OCI-LY1 (cell line): ENCODE measurements around the gene CCL20.

ENCODE experiments used
- CTCF ChIP-seq: fragments of 200-600 bp; sonication (generic), shearing (Covaris generic); IDR thresholded peaks from 2 replicates; pipeline ENCODE4 v1.5.1; 2017; ENCODE audit warnings: mild to moderate bottlenecking, antibody characterized with exemption, low read length, moderate library complexity, mixed read lengths
- EZH2 ChIP-seq: fragments of 200-600 bp; sonication (generic), shearing (Covaris generic); IDR thresholded peaks from 2 replicates; pipeline ENCODE4 v1.8.0; 2017; ENCODE audit warnings: borderline replicate concordance, mixed run types, mild to moderate bottlenecking, antibody characterized with exemption, low read length, moderate library complexity, mixed read lengths

- TF ChIP-seq CTCF: no peak
- TF ChIP-seq EZH2: no peak
Measured at GRCh38 chr2:227853204-227853629, 39.6 kb downstream of the CCL20 start.
